ENCODE results near the gene PEX26. TPM values are rescaled to one million over a fixed set of nuclear protein-coding genes. Genes with fewer than 3 reads are reported as not detected.

PEX26 gene
- total RNA-seq, 4 donors from 2014 or later, result 46.4 to 211 (median 93.4) TPM

DNA sequence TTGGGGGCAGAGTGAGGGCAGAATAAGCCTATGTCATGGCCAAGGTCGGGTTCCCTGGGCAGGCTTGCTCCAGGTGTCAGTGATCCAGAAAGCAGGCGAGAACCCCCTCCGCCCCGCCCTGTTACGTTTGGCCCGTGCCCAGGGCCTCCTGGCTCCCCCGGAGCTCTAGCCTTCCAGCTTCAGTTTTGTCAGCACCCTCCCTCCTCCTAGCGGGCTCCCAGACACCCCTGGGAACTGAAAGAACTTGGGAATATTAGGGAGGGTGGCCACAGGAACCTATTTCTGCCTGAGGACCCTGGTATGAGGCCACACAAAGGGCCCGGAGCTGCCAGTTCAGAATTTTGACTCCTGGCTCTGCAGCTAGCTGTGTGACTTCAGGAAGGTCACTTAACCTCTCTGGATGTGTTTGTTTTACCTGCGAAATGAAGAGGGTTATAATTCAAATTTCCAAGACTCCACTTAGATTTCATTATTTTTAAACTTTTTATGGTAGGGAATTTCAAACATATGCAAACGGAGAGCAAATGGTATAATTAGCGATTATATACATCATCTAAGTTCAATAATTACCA is 34.1 kb downstream of the PEX26 start:
- no peak overlapping the region for H3K27ac ChIP-seq
- H3K27me3 ChIP-seq, result peaks cover 28% of the 10 kb centered on the region
- no peaks in the 10 kb centered on the region for H3K9me3 ChIP-seq
- H3K4me3 ChIP-seq, result no peak overlapping the region
- peaks cover 0 to 17% (median 15%) of the 10 kb centered on the region in 4 donors for H3K4me1 ChIP-seq
- WGBS, 2 donors (ENCODE audit: low coverage in 1 of 2), result 77 to 81% methylated on average over 3 to 12 of the region's 12 CpGs
- in situ Hi-C loops (cut with MboI; ENCODE audit: low pct_ligation_motif_present in 1 of 4, low pct_unique_long_range_greater_than_20kb in 1 of 4, low sequenced_read_pairs in 3 of 4), result no loop called here
- no peak for DNase-seq
- TF ChIP-seq POLR2AphosphoS5 (IDR thresholded peaks at IDR 0.05), result no peak
- TF ChIP-seq EP300 (IDR thresholded peaks at IDR 0.05; ENCODE audit: low read depth), result no peak
- TF ChIP-seq, protein P1, sequence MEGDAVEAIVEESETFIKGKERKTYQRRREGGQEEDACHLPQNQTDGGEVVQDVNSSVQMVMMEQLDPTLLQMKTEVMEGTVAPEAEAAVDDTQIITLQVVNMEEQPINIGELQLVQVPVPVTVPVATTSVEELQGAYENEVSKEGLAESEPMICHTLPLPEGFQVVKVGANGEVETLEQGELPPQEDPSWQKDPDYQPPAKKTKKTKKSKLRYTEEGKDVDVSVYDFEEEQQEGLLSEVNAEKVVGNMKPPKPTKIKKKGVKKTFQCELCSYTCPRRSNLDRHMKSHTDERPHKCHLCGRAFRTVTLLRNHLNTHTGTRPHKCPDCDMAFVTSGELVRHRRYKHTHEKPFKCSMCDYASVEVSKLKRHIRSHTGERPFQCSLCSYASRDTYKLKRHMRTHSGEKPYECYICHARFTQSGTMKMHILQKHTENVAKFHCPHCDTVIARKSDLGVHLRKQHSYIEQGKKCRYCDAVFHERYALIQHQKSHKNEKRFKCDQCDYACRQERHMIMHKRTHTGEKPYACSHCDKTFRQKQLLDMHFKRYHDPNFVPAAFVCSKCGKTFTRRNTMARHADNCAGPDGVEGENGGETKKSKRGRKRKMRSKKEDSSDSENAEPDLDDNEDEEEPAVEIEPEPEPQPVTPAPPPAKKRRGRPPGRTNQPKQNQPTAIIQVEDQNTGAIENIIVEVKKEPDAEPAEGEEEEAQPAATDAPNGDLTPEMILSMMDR (IDR thresholded peaks at IDR 0.05), result no peak
- no peak for TF ChIP-seq POLR2A (IDR thresholded peaks at IDR 0.05)
- no peaks in the 10 kb centered on the region for H3K36me3 ChIP-seq
- intact Hi-C loops (cut with DNase I; ENCODE audit: low total_unique reads), result no loop called here

DNA sequence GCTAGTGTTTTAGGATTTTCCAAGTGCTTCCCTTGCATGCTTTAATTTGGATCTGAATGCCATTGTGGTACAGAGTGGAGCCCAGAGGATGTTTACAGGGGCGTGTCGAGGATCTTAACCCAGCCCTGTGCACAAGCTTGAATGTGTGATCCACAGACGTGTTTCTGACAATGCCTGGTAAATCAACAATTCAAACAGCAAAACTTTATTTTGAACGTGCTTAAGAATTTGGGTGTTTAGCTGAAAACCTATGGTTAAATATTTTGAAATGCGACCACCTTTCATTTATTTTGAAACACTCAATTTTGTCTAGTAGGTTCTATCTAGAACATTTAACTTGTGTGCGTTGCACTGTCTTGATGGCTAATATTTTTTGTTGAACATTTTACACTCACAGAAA is 34.6 kb downstream of the PEX26 start:
- H3K4me3 ChIP-seq, result no peak overlapping the region
- intact Hi-C loops (cut with DNase I; ENCODE audit: low total_unique reads) (no loop called here), in situ Hi-C loops (cut with MboI; ENCODE audit: low pct_ligation_motif_present in 1 of 4, low pct_unique_long_range_greater_than_20kb in 1 of 4, low sequenced_read_pairs in 3 of 4) (no loop called here)
- H3K9me3 ChIP-seq, result no peaks in the 10 kb centered on the region
- no peak for TF ChIP-seq POLR2AphosphoS5 (IDR thresholded peaks at IDR 0.05)
- no peak for TF ChIP-seq POLR2A (IDR thresholded peaks at IDR 0.05)
- TF ChIP-seq, protein P1 (IDR thresholded peaks at IDR 0.05), result no peak
- no peak for TF ChIP-seq EP300 (IDR thresholded peaks at IDR 0.05; ENCODE audit: low read depth)
- peaks cover 28% of the 10 kb centered on the region for H3K27me3 ChIP-seq
- no peak overlapping the region for H3K27ac ChIP-seq
- H3K36me3 ChIP-seq, result no peaks in the 10 kb centered on the region
- DNase-seq, result no peak
- H3K4me1 ChIP-seq, result peaks cover 0 to 17% (median 15%) of the 10 kb centered on the region in 4 donors
- WGBS, 2 donors (ENCODE audit: low coverage in 1 of 2), result 80 to 84% methylated on average over 6 of the region's 6 CpGs

GRCh38 chr22:18113680-18114394 is 36.0 kb downstream of the PEX26 start:
- Histone ChIP-seq H3K27me3 (peaks cover 28% of the 10 kb centered on the region), H3K36me3 (no peaks in the 10 kb centered on the region), H3K9me3 (no peaks in the 10 kb centered on the region), H3K4me3 (no peak overlapping the region), H3K4me1 (peaks cover 0 to 17% (median 15%) of the 10 kb centered on the region in 4 donors), H3K27ac (no peak overlapping the region)
- DNase-seq, result no peak
- TF ChIP-seq, protein P1 (IDR thresholded peaks at IDR 0.05), result no peak
- TF ChIP-seq EP300 (IDR thresholded peaks at IDR 0.05; ENCODE audit: low read depth) (no peak), POLR2AphosphoS5 (IDR thresholded peaks at IDR 0.05) (no peak), POLR2A (IDR thresholded peaks at IDR 0.05) (no peak)
- in situ Hi-C loops (cut with MboI; ENCODE audit: low pct_ligation_motif_present in 1 of 4, low pct_unique_long_range_greater_than_20kb in 1 of 4, low sequenced_read_pairs in 3 of 4) (no loop called here), intact Hi-C loops (cut with DNase I; ENCODE audit: low total_unique reads) (no loop called here)
- WGBS, 2 donors (ENCODE audit: low coverage in 1 of 2), result 78 to 86% methylated on average over 3 to 11 of the region's 11 CpGs

DNA sequence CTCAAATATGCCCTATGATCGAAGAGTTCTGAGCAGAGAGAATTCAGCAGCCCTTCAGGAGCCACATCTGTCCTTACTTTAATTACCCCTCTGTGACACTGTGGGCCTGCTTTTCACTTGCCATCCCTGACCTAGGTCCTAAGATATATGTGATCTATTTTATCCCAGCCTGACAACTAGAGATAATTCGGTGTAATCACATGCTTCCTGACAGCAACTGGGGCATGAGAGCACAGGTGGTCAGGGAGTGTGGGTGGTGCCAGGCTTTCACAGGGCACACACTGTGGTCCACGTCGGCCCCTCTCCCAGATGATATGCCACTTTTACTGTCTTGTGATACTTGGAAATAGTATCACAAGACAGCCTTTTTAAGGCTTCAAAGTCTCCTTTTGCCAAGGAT is 36.7 kb downstream of the PEX26 start:
- Histone ChIP-seq H3K27me3 (peaks cover 26% of the 10 kb centered on the region), H3K9me3 (no peaks in the 10 kb centered on the region), H3K27ac (no peak overlapping the region), H3K4me1 (peaks cover 0 to 17% (median 15%) of the 10 kb centered on the region in 4 donors), H3K36me3 (no peaks in the 10 kb centered on the region), H3K4me3 (no peak overlapping the region)
- intact Hi-C loops (cut with DNase I; ENCODE audit: low total_unique reads), result no loop called here
- TF ChIP-seq EP300 (IDR thresholded peaks at IDR 0.05; ENCODE audit: low read depth), result no peak
- TF ChIP-seq POLR2AphosphoS5 (IDR thresholded peaks at IDR 0.05), result no peak
- TF ChIP-seq, protein P1 (IDR thresholded peaks at IDR 0.05), result no peak
- no peak for TF ChIP-seq POLR2A (IDR thresholded peaks at IDR 0.05)
- DNase-seq, result no peak
- in situ Hi-C loops (cut with MboI; ENCODE audit: low pct_ligation_motif_present in 1 of 4, low pct_unique_long_range_greater_than_20kb in 1 of 4, low sequenced_read_pairs in 3 of 4), result no loop called here
- WGBS, 2 donors (ENCODE audit: low coverage in 1 of 2), result 63 to 75% methylated on average over 1 to 4 of the region's 4 CpGs

All from transverse colon (tissue), 4 donors.